Peyer's patch (tissue), 4 donors: ENCODE measurements around the gene SSH2. TPM values are rescaled to one million over a fixed set of nuclear protein-coding genes. Genes with fewer than 3 reads are reported as not detected.

Source experiments
- DNase-seq, 3 donors: peaks; one replicate each; pipeline ENCODE4 v3.0.0-alpha.2; 2017 to 2019
- H3K27ac ChIP-seq, 4 donors: fragments of 200-600 bp; sonication (generic); one replicate each; pipeline ENCODE4 v1.5.1; 2016 to 2019
- H3K27me3 ChIP-seq, 2 donors: fragments of 200-600 bp; sonication (generic); one replicate each; pipeline ENCODE4 v1.5.1; 2019
- H3K36me3 ChIP-seq, 3 donors: fragments of 200-600 bp; sonication (generic); one replicate each; pipeline ENCODE4 v1.5.1; 2016 to 2019
- H3K4me1 ChIP-seq, 4 donors: fragments of 200-600 bp; sonication (generic); one replicate each; pipeline ENCODE4 v1.5.1; 2016 to 2019
- H3K4me3 ChIP-seq, 4 donors: fragments of 200-600 bp; sonication (generic); 1 replicate in 3 of 4; 2 replicates in 1 of 4; pipeline ENCODE4 v1.5.1; 2016 to 2019; ENCODE audit warnings: mild to moderate bottlenecking in 1 of 4
- H3K9me3 ChIP-seq, 4 donors: fragments of 200-600 bp; sonication (generic); one replicate each; pipeline ENCODE4 v1.5.1; 2016 to 2019; ENCODE audit warnings: mild to moderate bottlenecking in 1 of 4
- POLR2A ChIP-seq, 2 donors: fragments of 450-650 bp; IDR thresholded peaks; one replicate each; pipeline ENCODE4 v1.5.1; 2017; ENCODE audit warnings: antibody characterized with exemption in 2 of 2, mild to moderate bottlenecking in 2 of 2, moderate library complexity in 2 of 2
- total RNA-seq, 4 donors: library from RNA; depleted of rRNA; stranded (reverse); fragments of >200 nt; gene quantifications; one replicate each; pipeline ENCODE4 v1.1.0, GENCODE V29; 2016
- TF ChIP-seq, protein P1 (sequence below), 6 experiments: fragments of 450-650 bp in 4 of 6; fragments of 200-600 bp in 2 of 6; sonication (generic) in 1 of 6; IDR thresholded peaks; one replicate each; pipeline ENCODE4 v1.5.1; 2017 to 2019; ENCODE audit warnings: antibody characterized with exemption in 6 of 6, mild to moderate bottlenecking in 3 of 6, moderate library complexity in 1 of 6

The SSH2 gene
- total RNA-seq, 4 donors from 2014 or later, result 45.4 to 139 (median 58.2) TPM

DNA sequence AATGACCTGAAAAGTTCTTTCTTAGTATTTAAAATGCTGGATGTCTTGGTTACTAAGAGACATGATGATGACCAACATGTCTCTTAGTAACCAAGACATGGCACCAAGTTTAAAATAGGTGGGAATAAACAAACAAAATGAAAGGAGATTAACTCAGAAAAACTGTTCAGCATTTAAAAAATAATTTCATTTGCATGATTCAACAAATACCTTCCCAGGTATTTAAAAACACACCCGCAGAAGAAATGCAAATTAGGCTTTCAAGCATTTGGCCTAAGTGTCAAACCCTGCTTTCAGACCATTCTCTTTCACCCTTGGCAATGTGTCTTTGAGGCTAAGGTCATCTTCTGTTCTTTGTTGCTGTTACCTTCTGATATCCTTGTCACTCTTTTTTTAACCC lies 215.9 kb downstream of the SSH2 start:
- H3K4me1 ChIP-seq, result peaks cover 0 to 14% (median 2%) of the 10 kb centered on the region in 4 donors
- peak overlapping the region in 1 of 4 donors; percentile 64 for H3K27ac ChIP-seq
- TF ChIP-seq, protein P1, sequence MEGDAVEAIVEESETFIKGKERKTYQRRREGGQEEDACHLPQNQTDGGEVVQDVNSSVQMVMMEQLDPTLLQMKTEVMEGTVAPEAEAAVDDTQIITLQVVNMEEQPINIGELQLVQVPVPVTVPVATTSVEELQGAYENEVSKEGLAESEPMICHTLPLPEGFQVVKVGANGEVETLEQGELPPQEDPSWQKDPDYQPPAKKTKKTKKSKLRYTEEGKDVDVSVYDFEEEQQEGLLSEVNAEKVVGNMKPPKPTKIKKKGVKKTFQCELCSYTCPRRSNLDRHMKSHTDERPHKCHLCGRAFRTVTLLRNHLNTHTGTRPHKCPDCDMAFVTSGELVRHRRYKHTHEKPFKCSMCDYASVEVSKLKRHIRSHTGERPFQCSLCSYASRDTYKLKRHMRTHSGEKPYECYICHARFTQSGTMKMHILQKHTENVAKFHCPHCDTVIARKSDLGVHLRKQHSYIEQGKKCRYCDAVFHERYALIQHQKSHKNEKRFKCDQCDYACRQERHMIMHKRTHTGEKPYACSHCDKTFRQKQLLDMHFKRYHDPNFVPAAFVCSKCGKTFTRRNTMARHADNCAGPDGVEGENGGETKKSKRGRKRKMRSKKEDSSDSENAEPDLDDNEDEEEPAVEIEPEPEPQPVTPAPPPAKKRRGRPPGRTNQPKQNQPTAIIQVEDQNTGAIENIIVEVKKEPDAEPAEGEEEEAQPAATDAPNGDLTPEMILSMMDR (IDR thresholded peaks at IDR 0.05), result no peak
- TF ChIP-seq POLR2A (IDR thresholded peaks at IDR 0.05), result no peak
- H3K27me3 ChIP-seq, result no peaks in the 10 kb centered on the region
- no peaks in the 10 kb centered on the region for H3K9me3 ChIP-seq
- DNase-seq, result no peak
- H3K4me3 ChIP-seq, result no peak overlapping the region
- no peaks in the 10 kb centered on the region for H3K36me3 ChIP-seq

DNA sequence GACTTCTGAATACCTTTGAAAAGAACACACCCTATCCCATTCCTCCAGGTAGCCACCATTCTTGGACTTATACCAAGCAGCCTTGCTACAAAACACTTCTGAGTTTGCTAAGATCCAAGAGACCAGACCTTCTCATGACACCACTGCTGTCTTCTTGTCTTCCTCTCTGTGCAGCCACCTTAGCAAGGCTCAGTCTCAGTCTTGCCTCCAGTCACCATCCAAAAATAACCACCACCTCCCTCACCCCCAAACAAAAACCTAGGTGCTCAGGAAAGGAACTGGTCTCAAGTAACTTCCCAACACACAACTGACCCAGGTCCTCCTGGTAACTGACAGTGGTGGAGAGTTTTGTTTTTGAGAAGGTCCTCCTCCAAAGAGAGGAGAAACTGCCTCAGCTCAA lies 216.4 kb downstream of the SSH2 start:
- Histone ChIP-seq H3K27ac (peak overlapping the region in 1 of 4 donors; percentile 64), H3K4me1 (peaks cover 0 to 19% (median 2%) of the 10 kb centered on the region in 4 donors), H3K4me3 (no peak overlapping the region), H3K9me3 (no peaks in the 10 kb centered on the region), H3K36me3 (no peaks in the 10 kb centered on the region), H3K27me3 (no peaks in the 10 kb centered on the region)
- DNase-seq, result no peak
- no peak for TF ChIP-seq POLR2A (IDR thresholded peaks at IDR 0.05)
- TF ChIP-seq, protein P1 (IDR thresholded peaks at IDR 0.05), result no peak

DNA sequence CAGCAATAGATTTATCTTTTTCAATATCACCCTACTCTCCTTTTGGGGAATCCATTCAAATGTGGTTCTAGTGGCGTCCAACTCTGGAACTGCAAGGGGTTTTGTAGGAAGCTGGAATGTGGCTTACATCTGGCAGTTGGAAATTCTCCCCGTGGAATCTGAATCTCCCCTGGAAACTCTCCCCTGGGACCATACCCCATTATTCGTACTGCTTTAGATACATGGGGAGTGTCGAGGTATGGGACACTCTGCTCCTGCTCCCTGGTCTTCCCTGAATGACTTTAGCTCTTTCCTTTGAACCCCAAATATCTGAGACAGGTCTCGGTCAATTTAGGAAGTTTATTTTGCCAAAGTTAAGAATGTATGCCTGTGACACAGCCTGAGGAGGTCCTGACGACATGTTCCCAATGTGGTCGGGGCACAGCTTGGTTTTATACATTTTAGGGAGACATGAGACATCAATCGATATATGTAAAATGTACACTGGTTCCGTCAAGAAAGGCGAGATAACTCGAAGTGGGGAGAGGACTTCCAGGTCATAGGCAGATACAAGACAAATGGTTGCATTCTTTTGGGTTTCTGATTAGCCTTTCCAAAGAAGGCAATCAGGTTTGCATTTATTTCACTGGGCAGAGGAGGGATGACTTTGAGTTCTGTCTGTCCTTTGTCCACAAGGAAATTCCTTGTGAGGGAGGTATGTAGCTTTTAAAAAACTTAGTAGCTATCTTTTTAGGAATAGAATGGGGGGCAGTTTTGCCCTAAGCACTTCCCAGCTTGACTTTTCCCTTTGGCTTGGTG lies 218.2 kb downstream of the SSH2 start:
- Histone ChIP-seq H3K36me3 (no peaks in the 10 kb centered on the region), H3K27ac (peak overlapping the region; percentile 4 to 64 (median 36)), H3K9me3 (no peaks in the 10 kb centered on the region), H3K27me3 (no peaks in the 10 kb centered on the region), H3K4me3 (no peak overlapping the region), H3K4me1 (peaks cover 0 to 16% (median 2%) of the 10 kb centered on the region in 4 donors)
- TF ChIP-seq POLR2A (IDR thresholded peaks at IDR 0.05), result no peak
- no peak for DNase-seq

DNA sequence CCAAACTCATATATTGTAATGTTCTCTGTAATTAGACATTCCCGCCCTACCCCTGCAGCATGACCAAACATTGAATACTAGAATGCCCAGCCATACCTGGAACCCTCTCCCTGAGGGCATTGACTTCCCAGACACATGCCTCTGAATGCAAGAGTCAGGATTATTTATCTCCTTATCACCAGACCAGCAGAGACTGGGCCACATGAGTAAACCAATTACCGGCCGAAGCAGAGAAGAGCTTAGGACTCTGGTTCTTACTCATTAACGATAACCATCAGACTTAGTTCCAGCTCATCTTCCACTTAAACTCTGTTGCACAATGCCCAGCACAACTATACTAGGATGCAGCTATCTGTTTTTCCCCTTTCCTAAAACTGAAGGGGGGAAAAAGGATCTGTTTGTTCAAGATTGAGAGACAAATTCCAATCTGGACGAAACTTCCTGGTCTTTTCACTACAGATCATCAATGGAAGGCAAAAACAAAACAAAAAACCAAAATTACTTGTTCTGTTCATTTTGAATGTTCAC lies 219.1 kb downstream of the SSH2 start:
- Histone ChIP-seq H3K4me1 (peaks cover 0 to 20% (median 2%) of the 10 kb centered on the region in 4 donors), H3K27me3 (no peaks in the 10 kb centered on the region), H3K4me3 (no peak overlapping the region), H3K9me3 (no peaks in the 10 kb centered on the region), H3K36me3 (no peaks in the 10 kb centered on the region), H3K27ac (peak overlapping the region in 3 of 4 donors; percentile 35 to 52 (median 36))
- DNase-seq, result peak in 1 of 3 donors; percentile 45
- no peak for TF ChIP-seq POLR2A (IDR thresholded peaks at IDR 0.05)
- TF ChIP-seq, protein P1 (IDR thresholded peaks at IDR 0.05), result no peak

DNA sequence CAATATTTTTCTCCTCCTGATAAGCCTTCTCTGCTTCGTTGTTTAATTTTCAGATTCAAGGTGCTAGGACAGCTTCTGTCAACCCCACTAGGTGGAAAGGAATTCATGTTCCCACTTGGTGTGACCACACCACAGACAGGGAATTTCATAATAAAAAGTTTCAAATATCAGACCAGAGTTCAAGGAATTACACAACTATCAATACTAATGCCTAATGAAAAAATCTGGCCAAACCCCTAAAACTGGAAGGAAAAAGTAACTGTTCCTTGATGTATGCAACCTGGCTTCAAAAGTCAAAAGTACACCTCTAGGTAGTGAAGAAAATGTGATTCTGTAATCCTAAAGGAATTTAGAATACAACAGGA lies 219.5 kb downstream of the SSH2 start:
- Histone ChIP-seq H3K9me3 (no peaks in the 10 kb centered on the region), H3K27me3 (no peaks in the 10 kb centered on the region), H3K27ac (peak overlapping the region; percentile 6 to 52 (median 36)), H3K4me1 (peaks cover 0 to 25% (median 2%) of the 10 kb centered on the region in 4 donors), H3K4me3 (no peak overlapping the region), H3K36me3 (no peaks in the 10 kb centered on the region)
- no peak for DNase-seq
- no peak for TF ChIP-seq POLR2A (IDR thresholded peaks at IDR 0.05)
- TF ChIP-seq, protein P1 (IDR thresholded peaks at IDR 0.05), result no peak

DNA sequence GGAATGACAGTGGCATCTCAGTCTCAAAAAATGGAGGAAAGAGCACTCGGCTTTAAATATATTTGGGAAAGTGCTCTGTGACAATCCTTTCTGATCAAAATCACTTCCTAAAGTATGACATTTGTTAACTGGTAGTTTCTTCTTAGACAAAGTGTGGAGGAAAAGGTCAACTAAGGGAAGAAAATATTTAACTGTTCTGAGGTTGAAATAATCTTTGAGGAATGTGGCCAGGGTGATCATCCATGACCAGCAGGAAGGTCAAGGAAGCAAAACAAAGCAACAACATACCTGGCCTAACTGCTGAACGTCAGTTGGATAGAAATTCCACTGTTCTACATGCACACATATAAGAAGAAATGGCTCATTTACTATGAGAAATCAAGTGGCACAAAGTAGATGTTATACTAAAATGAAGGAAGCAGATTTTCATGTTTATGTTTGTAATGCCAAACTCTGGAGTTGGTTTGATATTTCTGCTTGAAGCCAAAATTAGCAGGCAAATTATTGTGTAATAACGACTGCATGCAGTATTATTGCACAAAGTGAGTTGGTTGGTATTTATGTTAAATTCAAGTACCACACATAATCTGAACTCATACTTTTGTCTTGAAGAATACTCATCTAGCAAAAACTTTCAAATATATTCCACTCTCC lies 220.0 kb downstream of the SSH2 start:
- Histone ChIP-seq H3K4me1 (peaks cover 0 to 30% (median 2%) of the 10 kb centered on the region in 4 donors), H3K4me3 (no peak overlapping the region), H3K36me3 (no peaks in the 10 kb centered on the region), H3K27me3 (no peaks in the 10 kb centered on the region), H3K9me3 (no peaks in the 10 kb centered on the region), H3K27ac (peak overlapping the region; percentile 6 to 80 (median 38))
- TF ChIP-seq POLR2A (IDR thresholded peaks at IDR 0.05), result no peak
- TF ChIP-seq, protein P1 (IDR thresholded peaks at IDR 0.05), result no peak
- DNase-seq, result no peak
